HK-2 (cell line): ENCODE results near the gene LSS.
"Not testable (repeated sequence)": the region's sequence is repeated elsewhere in the genome, so short reads cannot be mapped to it uniquely, and the experiment has no call there.

Experiments
- DNase-seq: peaks from one replicate; pipeline ENCODE4 v3.0.0-alpha.2; 2018; ENCODE audit not compliant: unreplicated experiment

The LSS gene

GRCh38 chr21:46205166-46205565, 23.4 kb downstream of the LSS start:
- no peak for DNase-seq

DNA sequence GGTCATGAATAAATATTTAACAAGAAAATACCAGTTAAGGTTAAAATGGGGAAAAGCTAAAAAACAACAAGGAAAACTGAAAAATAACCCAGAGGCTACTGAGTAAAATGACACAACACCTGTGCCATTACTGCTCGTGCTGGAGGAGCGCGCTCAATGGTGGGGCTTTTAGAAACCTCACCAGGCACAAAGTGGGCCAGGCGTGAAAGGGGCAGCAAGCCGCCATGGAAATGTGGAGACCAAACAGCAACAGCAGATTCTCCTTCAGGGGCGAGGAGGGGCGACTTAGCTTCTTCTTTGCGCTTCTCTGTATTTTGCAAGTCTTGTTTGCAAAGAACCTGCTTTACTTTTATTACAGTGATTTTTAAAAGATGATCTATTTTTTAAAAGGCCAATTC, 25.4 kb downstream of the LSS start:
- no peak for DNase-seq

- DNase-seq, result no peak
Observed at GRCh38 chr21:46202592-46203202, 25.9 kb downstream of the LSS start.

DNA sequence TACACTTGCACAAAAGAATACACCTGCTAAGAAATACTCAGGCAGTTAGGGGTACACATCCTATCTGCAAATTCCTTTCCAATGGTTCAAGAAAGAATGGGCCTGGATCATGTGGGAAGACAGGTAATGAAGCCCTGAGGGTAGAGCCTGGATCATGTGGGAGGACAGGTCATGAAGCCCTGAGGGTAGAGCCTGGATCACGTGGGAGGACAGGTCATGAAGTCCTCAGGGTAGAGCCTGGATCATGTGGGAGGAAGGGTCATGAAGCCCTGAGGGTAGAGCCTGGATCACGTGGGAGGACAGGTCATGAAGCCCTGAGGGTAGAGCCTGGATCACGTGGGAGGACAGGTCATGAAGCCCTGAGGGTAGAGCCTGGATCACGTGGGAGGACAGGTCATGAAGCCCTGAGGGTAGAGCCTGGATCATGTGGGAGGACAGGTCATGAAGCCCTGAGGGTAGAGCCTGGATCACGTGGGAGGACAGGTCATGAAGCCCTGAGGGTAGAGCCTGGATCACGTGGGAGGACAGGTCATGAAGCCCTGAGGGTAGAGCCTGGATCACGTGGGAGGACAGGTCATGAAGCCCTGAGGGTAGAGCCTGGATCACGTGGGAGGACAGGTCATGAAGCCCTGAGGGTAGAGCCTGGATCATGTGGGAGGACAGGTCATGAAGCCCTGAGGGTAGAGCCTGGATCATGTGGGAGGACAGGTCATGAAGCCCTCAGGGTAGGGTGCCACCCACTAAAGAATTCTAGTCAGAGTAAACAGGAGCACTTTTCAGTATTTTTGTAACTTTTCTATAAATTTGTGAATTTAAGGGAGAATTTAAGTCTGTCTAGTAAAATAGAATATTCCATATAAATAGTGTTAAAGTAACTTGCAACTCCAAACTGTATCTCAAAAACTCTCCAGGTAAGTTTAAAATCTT, 27.4 kb downstream of the LSS start:
- DNase-seq, result not testable (repeated sequence)

GRCh38 chr21:46199436-46200373, 28.9 kb downstream of the LSS start:
- no peak for DNase-seq

DNA sequence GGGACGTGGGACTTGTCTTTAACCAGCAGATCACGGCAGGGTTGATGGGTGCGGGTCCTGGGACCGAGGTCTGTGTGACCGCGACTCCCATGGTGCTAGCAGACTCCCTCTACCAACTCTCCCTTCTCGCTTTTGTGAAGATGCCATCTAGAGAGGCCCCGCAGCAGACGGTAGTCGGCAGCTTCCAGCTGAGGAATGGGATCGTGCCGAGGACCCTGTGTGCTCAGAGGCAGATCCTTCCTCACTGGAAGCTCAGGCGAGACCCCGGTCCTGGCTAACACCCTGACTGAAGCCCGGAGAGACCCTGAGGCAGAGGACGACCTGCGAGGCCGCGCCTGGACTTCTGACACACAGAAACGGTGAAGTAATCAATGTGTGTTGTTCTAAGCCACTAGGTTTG, 31.8 kb downstream of the LSS start:
- DNase-seq, result no peak

DNA sequence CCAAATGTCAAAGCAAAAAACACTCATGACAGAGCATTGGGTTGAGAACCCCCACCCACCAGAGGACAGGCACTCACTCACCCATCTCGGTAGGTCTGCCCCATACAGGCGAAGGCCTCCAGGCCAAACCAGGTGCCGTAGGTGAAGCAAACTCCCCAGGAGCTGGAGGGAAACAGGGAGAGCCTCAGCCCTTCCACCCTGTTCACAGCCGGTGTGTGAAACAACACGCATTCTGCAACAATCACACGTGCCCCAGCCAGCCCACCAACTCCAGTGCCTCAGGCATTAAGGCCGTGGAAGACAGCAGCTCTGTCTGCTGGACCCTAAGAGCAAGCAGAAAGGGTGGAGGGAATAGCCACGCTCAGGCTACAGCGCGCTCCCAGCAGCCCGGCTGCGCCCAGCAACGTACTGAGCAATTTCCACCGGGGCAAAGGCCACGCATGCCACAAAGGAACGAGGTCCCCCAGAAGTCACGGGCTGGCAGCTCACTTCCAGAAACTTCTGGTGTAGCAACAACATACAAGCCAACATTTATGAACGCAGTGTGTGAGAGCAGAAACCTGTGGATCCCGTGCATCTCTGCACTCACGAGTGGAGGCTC, 32.9 kb downstream of the LSS start:
- no peak for DNase-seq

GRCh38 chr21:46194374-46195334, 33.9 kb downstream of the LSS start:
- no peak for DNase-seq

DNA sequence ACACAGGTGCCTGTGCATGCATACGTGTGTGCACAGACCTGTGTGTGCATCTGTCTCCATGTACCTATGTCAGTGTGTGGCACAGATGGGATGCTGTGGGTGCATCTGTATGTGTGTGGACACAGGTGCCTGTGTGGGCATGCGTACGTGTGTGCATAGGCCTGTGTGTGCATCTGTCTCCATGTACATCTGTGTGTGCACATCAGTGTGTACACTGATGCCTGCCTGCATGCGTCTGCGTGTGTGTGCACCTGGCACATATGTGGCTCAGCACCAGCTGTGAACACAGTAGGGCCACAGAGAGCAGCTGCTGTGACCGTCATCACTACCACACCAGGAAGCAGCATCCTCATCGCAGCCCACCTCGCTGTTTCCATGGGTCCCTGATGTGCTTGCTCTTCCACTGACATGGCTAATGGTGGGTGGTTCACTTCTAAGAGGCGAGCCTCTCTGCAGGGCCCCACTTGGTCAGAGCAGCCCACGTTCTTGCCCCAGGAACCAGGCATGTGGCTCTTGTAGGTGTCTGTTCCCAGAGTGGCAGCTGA, 34.7 kb downstream of the LSS start:
- no peak for DNase-seq

GRCh38 chr21:46191686-46192575, 36.6 kb downstream of the LSS start:
- no peak for DNase-seq

GRCh38 chr21:46191257-46191685, 37.3 kb downstream of the LSS start:
- DNase-seq, result peak; percentile 24

- no peak for DNase-seq
Observed at GRCh38 chr21:46190491-46191131, 38.0 kb downstream of the LSS start.

DNA sequence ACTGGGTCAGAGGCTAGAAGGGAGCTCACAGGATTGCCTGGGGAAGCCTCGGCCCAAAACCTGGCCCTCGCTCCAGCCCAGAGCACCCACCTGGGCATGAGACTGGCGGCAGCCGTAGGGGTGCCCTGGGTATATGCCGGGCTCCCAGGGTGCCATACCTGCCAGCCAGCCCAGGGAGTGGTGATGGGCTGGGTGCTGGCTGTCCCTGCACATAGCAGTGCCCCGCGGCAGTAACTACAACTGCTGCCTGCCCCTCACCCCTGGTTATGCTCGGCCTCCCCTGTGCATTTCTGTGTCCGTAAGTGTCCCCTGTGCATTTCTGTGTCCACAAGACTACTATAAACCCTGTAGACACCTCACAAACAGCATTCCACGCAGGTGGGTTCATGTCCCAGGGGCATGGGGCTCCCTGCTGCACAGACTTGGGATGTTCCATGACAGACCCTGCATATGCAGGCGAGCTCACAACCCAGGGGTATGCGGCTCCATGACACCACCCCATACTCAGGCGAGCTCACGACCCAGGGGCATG, 38.5 kb downstream of the LSS start:
- DNase-seq, result no peak

DNA sequence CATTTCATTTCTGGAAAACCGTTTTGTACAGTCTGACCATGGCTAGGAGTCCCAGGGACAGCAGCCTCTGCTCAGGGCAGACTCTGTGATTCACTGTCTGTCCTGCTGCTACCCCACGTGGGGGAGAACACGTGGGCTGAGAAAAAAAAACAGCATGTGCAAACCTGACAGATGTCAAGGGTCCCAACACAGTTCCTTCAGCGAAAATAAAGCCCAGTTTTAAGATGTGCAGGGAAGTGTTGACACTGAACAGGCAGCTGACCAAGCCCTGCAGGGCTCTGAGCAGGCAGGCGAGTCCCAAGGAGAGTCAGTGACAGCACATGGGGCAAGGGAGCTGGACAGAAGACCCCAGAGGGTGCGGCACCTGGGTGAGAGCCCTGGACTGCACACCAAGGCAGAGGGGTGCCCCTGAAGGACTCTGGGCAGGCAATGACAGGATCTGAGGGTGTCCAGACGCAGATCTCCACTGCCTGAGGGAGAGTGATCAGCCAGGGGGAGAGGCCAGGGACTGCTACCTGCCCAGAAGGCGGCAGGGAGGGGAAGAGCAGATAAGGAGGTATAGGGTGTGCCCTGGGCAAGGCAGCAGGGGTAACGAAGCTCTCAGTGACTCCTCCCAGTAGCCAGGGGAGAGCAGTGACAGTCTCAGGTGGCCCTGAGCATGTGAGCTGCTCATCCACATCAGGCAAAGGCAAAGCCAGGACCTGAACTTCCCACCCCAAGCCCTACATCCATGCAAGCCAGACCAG, 39.2 kb downstream of the LSS start:
- no peak for DNase-seq

DNA sequence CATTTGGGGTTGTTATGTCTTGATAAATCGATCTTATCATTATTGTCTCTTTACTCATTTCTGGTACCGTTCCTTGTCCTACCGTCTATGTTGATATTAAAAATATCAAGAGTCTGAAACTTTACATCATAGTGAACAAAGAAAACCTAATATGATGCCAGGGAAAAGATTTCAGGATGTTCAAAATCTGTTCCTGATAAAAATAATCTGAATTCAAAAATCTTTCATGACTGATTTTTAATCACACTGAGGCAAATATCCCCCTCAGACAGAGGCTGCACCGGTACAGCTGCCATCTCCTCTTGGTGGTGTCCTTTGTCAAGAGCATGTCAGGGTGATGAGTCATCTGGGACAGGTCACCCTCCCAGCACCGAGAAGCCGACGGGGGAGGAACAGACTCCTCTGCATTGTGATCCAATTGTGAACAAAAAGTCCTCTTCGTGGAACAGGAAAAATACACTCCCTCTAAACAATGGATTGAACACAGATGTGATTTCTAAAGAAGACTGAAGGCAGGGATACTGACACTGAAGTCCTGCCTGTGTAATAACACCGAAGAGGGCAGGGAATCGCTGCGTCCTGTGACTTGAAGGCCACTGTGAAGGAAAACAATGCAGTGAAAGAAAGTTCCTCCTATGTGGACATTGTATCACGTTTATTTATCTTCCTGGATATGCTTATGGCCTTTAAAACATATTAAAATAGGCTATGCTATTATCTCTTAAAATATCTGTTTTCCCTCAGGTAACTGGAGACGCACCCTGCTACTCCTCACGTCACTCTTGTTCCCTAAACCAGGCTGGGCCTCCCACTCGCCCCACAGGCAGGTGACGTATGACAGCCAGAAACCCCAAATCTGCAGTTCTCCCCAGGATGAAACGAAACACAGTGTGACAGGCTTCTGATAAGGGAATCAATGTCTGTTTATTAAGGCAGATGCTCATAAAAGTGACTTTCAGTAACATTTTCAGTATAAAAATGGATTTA, 40.1 kb downstream of the LSS start:
- DNase-seq, result peak; percentile 32

- no peak for DNase-seq
Observed at GRCh38 chr21:46187814-46188213, 40.8 kb downstream of the LSS start.
